Measurements from ENCODE around the gene TPRG1L.
A peak's percentile ranks its signal among the peaks of the same experiment; 100 is the strongest.

Gene TPRG1L

GRCh38 chr1:3645666-3646355, 21.0 kb downstream of the TPRG1L start:
- ATAC-seq (no peak), DNase-seq (no peak)

DNA sequence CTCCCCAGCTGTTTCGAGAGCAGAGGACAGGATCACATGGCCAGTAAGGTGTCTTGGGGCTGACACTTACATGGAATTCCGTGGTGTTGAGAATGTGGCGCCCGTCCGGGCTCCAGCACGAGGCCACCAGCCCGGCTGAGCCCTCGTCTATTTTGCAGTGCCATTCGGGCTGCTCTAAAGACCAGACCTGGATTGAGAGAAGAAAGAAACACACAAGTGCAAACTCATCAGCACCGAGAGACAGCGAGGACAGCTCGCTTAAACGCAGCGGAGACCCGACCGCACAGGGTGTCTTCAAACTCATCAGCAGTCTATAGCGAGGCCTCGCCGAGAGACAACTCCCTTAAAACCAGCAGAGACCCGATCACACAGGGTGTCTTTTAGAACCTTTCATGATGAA, 21.8 kb downstream of the TPRG1L start:
- no peak for ATAC-seq
- no peak for DNase-seq

DNA sequence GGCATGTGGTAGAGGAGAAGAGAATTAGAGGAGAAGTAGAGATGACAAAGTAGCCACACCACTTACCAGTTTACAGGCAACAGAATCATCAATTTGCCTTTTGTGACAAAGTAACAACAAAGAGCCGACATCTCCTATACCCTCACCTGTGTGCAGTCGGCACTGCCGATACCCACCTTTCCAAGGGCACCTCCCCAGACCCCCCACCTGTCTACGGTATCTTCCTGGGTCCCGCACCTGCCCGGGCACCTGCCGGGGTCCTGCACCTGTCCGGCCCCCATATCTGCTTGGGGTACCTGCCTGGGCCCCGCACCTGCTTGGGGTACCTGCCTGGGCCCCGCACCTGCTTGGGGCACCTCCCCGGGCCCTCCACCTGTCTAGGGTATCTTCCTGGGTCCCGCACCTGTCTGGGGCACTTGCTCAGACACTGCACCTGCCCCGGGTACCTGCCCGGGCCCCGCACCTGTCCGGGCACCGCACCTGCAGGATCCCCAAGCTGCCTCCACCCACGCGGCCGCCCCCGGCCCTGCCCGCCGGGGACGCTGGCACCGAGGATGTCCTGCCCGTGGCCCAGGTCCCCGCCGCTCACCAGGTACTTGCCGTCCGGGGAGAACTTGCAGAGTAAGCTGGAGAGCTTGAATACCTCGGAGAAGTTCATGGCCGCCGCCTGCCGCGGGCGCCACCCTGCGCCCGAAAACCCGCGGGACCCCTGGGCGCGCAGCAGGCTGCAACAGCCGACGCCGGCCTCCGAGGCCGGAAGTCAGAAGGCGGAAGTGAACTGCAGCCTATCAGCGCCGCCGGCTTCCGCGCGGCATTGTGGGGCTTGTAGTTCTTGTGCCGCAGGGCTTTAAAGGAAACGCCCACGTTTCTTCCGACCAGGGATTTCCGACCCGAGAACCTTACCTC, 24.8 kb downstream of the TPRG1L start, which contains the start of gene WRAP73:
Gene WRAP73, minus strand, starts transcription at position 762 of the 906 bp plus-strand sequence. Its CDS starts 104 bp downstream, at position 658.
- DNase-seq: peak; percentile 89
- peak; percentile 98 for ATAC-seq

GRCh38 chr1:3650248-3651025, 25.6 kb downstream of the TPRG1L start:
- no peak for ATAC-seq
- no peak for DNase-seq

- no peak for DNase-seq
- ATAC-seq: no peak
Observed at GRCh38 chr1:3651026-3651929, 26.5 kb downstream of the TPRG1L start.

DNA sequence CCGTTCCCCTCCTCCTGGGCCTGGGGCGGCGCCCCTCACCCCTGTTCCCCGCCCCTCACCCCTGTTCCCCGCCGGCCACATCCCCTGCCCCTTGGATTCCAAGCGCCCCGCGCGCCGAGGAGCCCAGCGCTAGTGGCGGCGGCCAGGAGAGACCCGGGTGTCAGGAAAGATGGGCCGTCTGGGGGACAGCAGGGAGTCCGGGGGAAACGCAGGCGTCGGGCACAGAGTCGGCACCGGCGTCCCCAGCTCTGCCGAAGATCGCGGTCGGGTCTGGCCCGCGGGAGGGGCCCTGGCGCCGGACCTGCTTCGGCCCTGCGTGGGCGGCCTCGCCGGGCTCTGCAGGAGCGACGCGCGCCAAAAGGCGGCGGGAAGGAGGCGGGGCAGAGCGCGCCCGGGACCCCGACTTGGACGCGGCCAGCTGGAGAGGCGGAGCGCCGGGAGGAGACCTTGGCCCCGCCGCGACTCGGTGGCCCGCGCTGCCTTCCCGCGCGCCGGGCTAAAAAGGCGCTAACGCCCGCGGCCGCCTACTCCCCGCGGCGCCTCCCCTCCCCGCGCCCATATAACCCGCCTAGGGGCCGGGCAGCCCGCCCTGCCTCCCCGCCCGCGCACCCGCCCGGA, 27.2 kb downstream of the TPRG1L start, which contains the start of gene TP73:
Gene TP73, plus strand, starts transcription at position 587 of the 618 bp plus-strand sequence. CDS start 29,850 bp downstream, outside the sequence.
- ATAC-seq (no peak), DNase-seq (no peak)

- no peak for ATAC-seq
- DNase-seq: no peak
Observed at GRCh38 chr1:3652548-3653285, 27.9 kb downstream of the TPRG1L start.

GRCh38 chr1:3653286-3653618, 28.4 kb downstream of the TPRG1L start:
- ATAC-seq: no peak
- DNase-seq: no peak

DNA sequence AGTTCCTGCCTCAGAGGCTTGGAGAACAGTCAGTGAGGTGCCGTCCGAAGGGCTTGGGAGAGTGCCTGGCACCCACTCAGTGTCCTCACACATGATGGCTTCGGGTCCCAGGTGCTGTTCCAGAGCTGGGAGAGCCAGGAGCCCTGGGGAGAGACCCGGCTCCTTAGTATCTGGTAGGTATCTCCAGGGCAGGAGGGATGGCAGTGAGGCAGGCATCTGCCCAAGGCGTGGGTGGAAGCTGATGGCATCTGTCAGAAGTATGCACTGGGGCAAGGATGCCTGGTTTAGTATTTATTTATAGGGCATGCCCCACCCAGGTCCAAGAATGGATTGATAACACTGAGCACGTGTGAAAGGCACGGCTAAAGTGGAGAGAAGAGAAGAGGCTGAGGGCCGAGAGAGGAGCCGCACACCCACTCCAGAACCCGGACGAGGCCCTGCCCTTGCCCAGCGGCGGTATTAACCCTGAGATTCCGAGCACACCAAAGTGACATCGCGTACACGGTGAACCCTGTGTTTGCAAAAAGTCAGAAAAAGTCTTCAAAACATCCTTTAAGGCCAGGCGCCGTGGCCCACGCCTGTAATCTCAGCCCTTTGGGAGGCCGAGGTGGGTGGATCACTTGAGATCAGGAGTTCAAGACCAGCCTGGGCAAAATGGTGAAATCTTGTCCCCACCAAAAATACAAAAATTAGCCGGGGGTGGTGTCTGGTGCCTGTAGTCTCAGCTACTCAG, 29.9 kb downstream of the TPRG1L start:
- ATAC-seq (no peak), DNase-seq (no peak)

GRCh38 chr1:3656450-3657095, 31.8 kb downstream of the TPRG1L start:
- ATAC-seq (peak; percentile 44), DNase-seq (peak; percentile 27)

DNA sequence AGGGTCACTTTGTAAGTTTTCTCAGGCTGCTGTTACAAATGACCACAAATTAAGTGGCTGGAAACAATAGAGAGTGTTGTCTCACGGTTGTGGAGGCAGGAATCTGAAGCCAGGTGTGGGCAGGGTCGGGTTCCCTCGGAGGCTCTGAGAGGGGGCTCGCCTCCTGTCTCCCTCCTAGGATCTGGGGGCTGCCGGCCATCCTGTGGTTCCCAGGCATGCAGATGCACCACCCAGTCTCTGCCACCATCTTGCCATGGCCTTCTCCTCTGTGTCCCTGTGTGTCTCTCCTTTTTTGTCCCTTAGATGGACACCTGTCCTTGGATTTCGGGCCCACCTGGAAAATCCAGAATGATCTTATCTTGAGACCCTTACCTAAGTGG, 32.3 kb downstream of the TPRG1L start:
- DNase-seq (no peak), ATAC-seq (no peak)

- DNase-seq: no peak
- no peak for ATAC-seq
Observed at GRCh38 chr1:3657578-3658230, 32.9 kb downstream of the TPRG1L start.

DNA sequence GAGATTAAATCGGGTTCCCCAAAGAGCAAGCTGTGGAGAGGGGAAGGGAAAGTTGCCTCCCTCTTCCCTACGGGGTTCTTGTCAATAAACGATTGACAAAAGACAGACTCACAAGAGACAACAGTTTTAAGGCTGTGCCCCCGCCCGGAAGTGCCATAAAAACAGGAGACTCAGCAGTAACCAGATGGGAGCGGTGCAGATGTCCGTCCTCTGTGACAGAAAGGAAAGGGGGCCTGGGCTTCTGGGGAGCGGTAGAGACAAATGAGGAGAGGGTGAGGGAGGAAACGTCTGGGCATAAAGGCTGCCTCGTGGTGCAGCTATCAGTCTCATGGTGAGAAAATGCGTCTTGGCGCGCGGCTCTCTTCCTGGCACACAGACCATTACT, 33.4 kb downstream of the TPRG1L start:
- no peak for ATAC-seq
- DNase-seq: no peak

- no peak for ATAC-seq
- DNase-seq: no peak
Observed at GRCh38 chr1:3659093-3659492, 34.3 kb downstream of the TPRG1L start.

GRCh38 chr1:3660704-3661103, 35.9 kb downstream of the TPRG1L start:
- DNase-seq: no peak
- no peak for ATAC-seq

- no peak for ATAC-seq
- DNase-seq: no peak
Observed at GRCh38 chr1:3661631-3662030, 36.8 kb downstream of the TPRG1L start.

DNA sequence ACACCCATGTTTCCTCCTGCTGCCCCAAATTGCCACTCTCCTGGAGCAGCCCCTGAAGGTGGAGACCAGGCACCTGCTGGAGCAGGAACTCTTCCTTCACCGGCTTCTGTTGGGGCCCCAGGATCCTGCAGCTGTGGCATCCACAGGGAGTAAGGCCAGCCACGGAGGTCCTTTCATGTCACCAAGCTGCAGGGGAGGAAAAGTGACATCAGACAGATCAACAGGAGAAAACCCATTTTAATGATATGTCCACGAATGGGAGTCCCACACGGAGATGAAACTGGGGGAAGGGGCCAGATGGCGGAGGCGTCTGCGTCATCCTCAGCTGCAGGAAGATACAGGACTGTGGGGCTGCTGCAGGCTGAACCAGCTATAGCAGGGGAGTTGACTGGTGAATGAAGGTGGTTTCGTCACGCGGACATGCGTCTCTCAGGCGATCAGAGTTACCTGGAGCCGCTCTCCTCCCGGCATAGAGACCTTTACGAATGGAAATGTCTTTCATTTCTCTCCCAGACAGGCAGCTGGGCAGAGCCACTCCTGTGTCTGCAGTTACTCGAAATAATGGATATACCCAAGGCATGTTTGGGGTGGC, 37.4 kb downstream of the TPRG1L start:
- ATAC-seq (no peak), DNase-seq (no peak)

- ATAC-seq (no peak), DNase-seq (no peak)
Observed at GRCh38 chr1:3663999-3664699, 39.3 kb downstream of the TPRG1L start.

Measured in stimulated activated naive CD8-positive, alpha-beta T cell treated with anti-CD3 and anti-CD28 coated beads, Interleukin-15, Interleukin-2, amounts not matched to agents 100 U/mL and 50 U/mL, for 24 hours (primary cell).